ENCODE results near the gene CDK14. TPM values are rescaled to one million over a fixed set of nuclear protein-coding genes. Genes with fewer than 3 reads are reported as not detected.

CDK14 gene
- total and polyA plus RNA-seq, 2 of the 8 experiments (the other 6 are each of a cell fraction or from before 2014, with no cell fraction given), result 5.5 to 47.3 TPM

- H3K14ac ChIP-seq (ENCODE audit: insufficient read length), result no peak overlapping the region
- H3K9ac ChIP-seq (replicated peaks in 1 of 4; ENCODE audit: extremely low read depth in 1 of 4, low read depth in 3 of 4, low read length in 3 of 4), result no peak overlapping the region
- no peak overlapping the region for H2AFZ ChIP-seq (ENCODE audit: low read length)
- no peak overlapping the region for H2BK20ac ChIP-seq (ENCODE audit: low read length)
- no peak overlapping the region for H3K4ac ChIP-seq (replicated peaks; ENCODE audit: insufficient read length, low read depth, low read length)
- DNase-seq (ENCODE audit: low read depth in 1 of 2, low spot score in 2 of 2) (no peak), FAIRE-seq (no peak)
- no peaks in the 10 kb centered on the region for H4K20me1 ChIP-seq (replicated peaks in 1 of 2; ENCODE audit: control insufficient read depth in 1 of 2, insufficient read depth in 2 of 2, low read length in 2 of 2)
- H4K91ac ChIP-seq (replicated peaks; ENCODE audit: insufficient read length, low read length), result no peak overlapping the region
- H3K56ac ChIP-seq (replicated peaks; ENCODE audit: insufficient read length, low read depth, low read length), result no peak overlapping the region
- H3K27ac ChIP-seq (ENCODE audit: low read depth, low read length), result no peak overlapping the region
- no peaks in the 10 kb centered on the region for H3K9me3 ChIP-seq (ENCODE audit: insufficient read depth in 2 of 2, low read depth in 1 of 2, low read length in 1 of 2)
- H4K5ac ChIP-seq (ENCODE audit: insufficient read length, low read depth, low read length), result no peak overlapping the region
- no peaks in the 10 kb centered on the region; the same call in 1 of the 2 replicates for H3K23me2 ChIP-seq (ENCODE audit: low read depth, low read length)
- no peak overlapping the region for H2AK5ac ChIP-seq (ENCODE audit: low read depth, low read length)
- 94% methylated on average over 3 of the region's 3 CpGs; no CpG with 5 or more reads in 1 of the 2 experiments for WGBS, 2 experiments (ENCODE audit: extremely low coverage in 1 of 2, insufficient coverage in 1 of 2, insufficient read length in 1 of 2, insufficient replicate concordance in 2 of 2, low coverage in 1 of 2, low lambda C conversion rate in 2 of 2, missing lambda C conversion rate in 1 of 2)
- no peak overlapping the region for H3K18ac ChIP-seq (ENCODE audit: extremely low read depth, low read length)
- H3K79me1 ChIP-seq (ENCODE audit: low read depth, low read length), result no peaks in the 10 kb centered on the region
- H3K4me2 ChIP-seq (ENCODE audit: insufficient read depth in 1 of 2, low read depth in 2 of 2, low read length in 2 of 2), result no peak overlapping the region
- no peak overlapping the region for H2BK5ac ChIP-seq (ENCODE audit: low read depth, low read length)
- no peaks in the 10 kb centered on the region; a peak in 2 of 7 replicates for H3K4me1 ChIP-seq (replicated peaks in 1 of 4; ENCODE audit: control insufficient read depth in 3 of 4, insufficient read depth in 4 of 4, low read length in 3 of 4)
- no peak overlapping the region for H3K23ac ChIP-seq (ENCODE audit: insufficient read length)
- no peaks in the 10 kb centered on the region for H3K27me3 ChIP-seq (replicated peaks in 1 of 4; ENCODE audit: control insufficient read depth in 3 of 4, extremely low read depth in 1 of 4, insufficient read depth in 3 of 4, low read length in 3 of 4)
- no peaks in the 10 kb centered on the region for H3K36me3 ChIP-seq (ENCODE audit: control insufficient read depth in 2 of 4, insufficient read depth in 4 of 4, low read length in 3 of 4)
- H3K4me3 ChIP-seq (ENCODE audit: extremely low read depth in 1 of 4, insufficient read depth in 2 of 4, low read depth in 3 of 4, low read length in 4 of 4), result no peak overlapping the region
- H2BK120ac ChIP-seq (replicated peaks; ENCODE audit: low read depth, low read length), result no peak overlapping the region
- ChIA-PET POLR2A (ENCODE audit: partially characterized antibody) (no interaction called here), CTCF (ENCODE audit: partially characterized antibody) (interaction anchor here (0.8 to 2.0 kb wide), 5 partner anchors 10 to 296 kb away, joined by 3 to 5 read pairs (median 4); no protein-coding TSS in a partner anchor)
- no peak overlapping the region for H4K8ac ChIP-seq (ENCODE audit: extremely low read depth, insufficient read depth, low read length)
- no peak overlapping the region for H2BK12ac ChIP-seq (ENCODE audit: low read depth, low read length)
- no peak overlapping the region for H2BK15ac ChIP-seq (ENCODE audit: low read length)
- no peaks in the 10 kb centered on the region for H3K79me2 ChIP-seq (ENCODE audit: control insufficient read depth in 1 of 2, insufficient read depth in 2 of 2, low read length in 2 of 2)
- TF ChIP-seq, protein P1, sequence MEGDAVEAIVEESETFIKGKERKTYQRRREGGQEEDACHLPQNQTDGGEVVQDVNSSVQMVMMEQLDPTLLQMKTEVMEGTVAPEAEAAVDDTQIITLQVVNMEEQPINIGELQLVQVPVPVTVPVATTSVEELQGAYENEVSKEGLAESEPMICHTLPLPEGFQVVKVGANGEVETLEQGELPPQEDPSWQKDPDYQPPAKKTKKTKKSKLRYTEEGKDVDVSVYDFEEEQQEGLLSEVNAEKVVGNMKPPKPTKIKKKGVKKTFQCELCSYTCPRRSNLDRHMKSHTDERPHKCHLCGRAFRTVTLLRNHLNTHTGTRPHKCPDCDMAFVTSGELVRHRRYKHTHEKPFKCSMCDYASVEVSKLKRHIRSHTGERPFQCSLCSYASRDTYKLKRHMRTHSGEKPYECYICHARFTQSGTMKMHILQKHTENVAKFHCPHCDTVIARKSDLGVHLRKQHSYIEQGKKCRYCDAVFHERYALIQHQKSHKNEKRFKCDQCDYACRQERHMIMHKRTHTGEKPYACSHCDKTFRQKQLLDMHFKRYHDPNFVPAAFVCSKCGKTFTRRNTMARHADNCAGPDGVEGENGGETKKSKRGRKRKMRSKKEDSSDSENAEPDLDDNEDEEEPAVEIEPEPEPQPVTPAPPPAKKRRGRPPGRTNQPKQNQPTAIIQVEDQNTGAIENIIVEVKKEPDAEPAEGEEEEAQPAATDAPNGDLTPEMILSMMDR (IDR thresholded peaks at IDR 0.05; ENCODE audit: control extremely low read depth in 1 of 3, insufficient read depth in 1 of 3, low read depth in 1 of 3, low read length in 3 of 3), result no peak
- no peak for TF ChIP-seq CBX5 (IDR thresholded peaks at IDR 0.05; ENCODE audit: low read depth, low read length)
- no peak for TF ChIP-seq TBP (IDR thresholded peaks at IDR 0.05; ENCODE audit: low read depth, low read length)
- TF ChIP-seq, protein P2, sequence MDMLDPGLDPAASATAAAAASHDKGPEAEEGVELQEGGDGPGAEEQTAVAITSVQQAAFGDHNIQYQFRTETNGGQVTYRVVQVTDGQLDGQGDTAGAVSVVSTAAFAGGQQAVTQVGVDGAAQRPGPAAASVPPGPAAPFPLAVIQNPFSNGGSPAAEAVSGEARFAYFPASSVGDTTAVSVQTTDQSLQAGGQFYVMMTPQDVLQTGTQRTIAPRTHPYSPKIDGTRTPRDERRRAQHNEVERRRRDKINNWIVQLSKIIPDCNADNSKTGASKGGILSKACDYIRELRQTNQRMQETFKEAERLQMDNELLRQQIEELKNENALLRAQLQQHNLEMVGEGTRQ (IDR thresholded peaks at IDR 0.05; ENCODE audit: low read length), result no peak
- TF ChIP-seq, protein P3, sequence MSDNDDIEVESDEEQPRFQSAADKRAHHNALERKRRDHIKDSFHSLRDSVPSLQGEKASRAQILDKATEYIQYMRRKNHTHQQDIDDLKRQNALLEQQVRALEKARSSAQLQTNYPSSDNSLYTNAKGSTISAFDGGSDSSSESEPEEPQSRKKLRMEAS (IDR thresholded peaks at IDR 0.05), result no peak
- TF ChIP-seq TEAD4 (IDR thresholded peaks at IDR 0.05; ENCODE audit: low read depth, low read length), result no peak
- no peak for TF ChIP-seq BACH1 (IDR thresholded peaks at IDR 0.05; ENCODE audit: low read length)
- no peak for TF ChIP-seq SUZ12 (IDR thresholded peaks at IDR 0.05; ENCODE audit: low read length)
- no peak for TF ChIP-seq EGR1 (IDR thresholded peaks at IDR 0.05; ENCODE audit: borderline replicate concordance, low read depth, low read length)
- TF ChIP-seq E2F6 (IDR thresholded peaks at IDR 0.05), result no peak
Measured at GRCh38 chr7:90738249-90738648, 142.1 kb downstream of the CDK14 start.
